Endothelial cell of umbilical vein (primary cell): ENCODE measurements around the gene MAPKBP1.

Experiments used
- FOS ChIP-seq: IDR thresholded peaks from 2 replicates; pipeline ENCODE4 v1.6.1; 2011; ENCODE audit warnings: mild to moderate bottlenecking, low read length, moderate library complexity, borderline replicate concordance; ENCODE audit not compliant: insufficient read depth
- JUN ChIP-seq: IDR thresholded peaks from 2 replicates; pipeline ENCODE4 v1.6.1; 2011; ENCODE audit warnings: borderline replicate concordance, low read depth; ENCODE audit not compliant: insufficient read length, insufficient read depth
- MYC ChIP-seq: IDR thresholded peaks from one replicate; pipeline ENCODE4 v1.6.1; 2011; ENCODE audit warnings: mild to moderate bottlenecking, low read depth, low read length
- POLR2A ChIP-seq: IDR thresholded peaks from 2 replicates; pipeline ENCODE4 v1.6.1; 2012; ENCODE audit warnings: low read depth, mild to moderate bottlenecking, control low read depth, low read length
- POLR2AphosphoS5 ChIP-seq: IDR thresholded peaks from 2 replicates; pipeline ENCODE4 v1.6.1; 2012; ENCODE audit warnings: low read depth, mild to moderate bottlenecking, control low read depth, low read length, moderate library complexity; ENCODE audit not compliant: insufficient read depth
- TF ChIP-seq, protein P1 (sequence below): IDR thresholded peaks from 2 replicates; pipeline ENCODE4 v1.6.1; 2011; ENCODE audit not compliant: insufficient read depth, insufficient read length
- TF ChIP-seq, protein P2 (sequence below), 2 donors: IDR thresholded peaks; 1 replicate in 1 of 2; 2 replicates in 1 of 2; pipeline ENCODE4 v1.5.1; 2011; ENCODE audit warnings: low read length in 2 of 2, mild to moderate bottlenecking in 2 of 2, moderate library complexity in 2 of 2, control low read depth in 1 of 2, inconsistent platforms in 1 of 2, low read depth in 1 of 2; ENCODE audit not compliant: insufficient read depth in 1 of 2; ENCODE audit errors: extremely low read depth in 1 of 2

DNA sequence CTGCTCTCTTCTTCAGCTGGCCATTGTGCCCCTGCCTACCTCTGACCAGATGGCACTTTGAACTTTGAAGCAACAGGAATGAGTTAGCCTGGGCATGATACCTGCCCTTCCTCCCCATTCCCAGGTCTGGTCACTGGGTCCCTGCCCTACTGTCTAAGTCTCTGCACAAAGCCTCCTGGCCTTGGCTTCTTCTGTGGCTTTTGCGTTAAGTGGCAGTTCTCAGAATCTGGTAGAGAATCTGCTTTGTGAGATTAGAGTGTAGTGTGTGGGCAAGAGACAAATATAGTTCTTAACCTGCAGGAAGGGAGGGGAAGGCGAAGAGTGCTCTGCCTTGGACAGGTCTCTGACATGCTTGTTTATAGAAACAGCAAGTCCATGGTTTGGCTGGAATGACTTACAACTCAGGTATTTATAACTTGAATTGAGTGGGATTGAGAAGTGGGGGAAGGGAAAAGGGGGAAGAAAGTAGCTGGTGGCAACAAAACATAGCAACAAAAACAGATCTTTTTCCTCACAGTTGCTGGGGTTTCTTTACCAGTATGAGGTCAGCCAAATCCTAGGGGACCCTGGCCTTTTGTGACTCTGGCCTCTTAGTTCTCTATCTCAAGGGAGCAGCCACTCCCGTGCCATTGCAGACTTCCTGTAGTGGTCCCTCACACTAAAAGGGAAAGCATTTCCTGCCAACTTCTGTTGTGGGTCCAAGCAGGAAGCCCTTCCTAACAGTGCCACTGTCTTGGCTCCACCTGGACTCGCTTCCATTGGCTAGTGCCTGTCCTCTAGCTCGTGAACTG is 16.7 kb downstream of the MAPKBP1 start:
- TF ChIP-seq, protein P1, sequence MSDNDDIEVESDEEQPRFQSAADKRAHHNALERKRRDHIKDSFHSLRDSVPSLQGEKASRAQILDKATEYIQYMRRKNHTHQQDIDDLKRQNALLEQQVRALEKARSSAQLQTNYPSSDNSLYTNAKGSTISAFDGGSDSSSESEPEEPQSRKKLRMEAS = no peak
- TF ChIP-seq, protein P2, sequence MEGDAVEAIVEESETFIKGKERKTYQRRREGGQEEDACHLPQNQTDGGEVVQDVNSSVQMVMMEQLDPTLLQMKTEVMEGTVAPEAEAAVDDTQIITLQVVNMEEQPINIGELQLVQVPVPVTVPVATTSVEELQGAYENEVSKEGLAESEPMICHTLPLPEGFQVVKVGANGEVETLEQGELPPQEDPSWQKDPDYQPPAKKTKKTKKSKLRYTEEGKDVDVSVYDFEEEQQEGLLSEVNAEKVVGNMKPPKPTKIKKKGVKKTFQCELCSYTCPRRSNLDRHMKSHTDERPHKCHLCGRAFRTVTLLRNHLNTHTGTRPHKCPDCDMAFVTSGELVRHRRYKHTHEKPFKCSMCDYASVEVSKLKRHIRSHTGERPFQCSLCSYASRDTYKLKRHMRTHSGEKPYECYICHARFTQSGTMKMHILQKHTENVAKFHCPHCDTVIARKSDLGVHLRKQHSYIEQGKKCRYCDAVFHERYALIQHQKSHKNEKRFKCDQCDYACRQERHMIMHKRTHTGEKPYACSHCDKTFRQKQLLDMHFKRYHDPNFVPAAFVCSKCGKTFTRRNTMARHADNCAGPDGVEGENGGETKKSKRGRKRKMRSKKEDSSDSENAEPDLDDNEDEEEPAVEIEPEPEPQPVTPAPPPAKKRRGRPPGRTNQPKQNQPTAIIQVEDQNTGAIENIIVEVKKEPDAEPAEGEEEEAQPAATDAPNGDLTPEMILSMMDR (IDR thresholded peaks at IDR 0.05; ENCODE audit: extremely low read depth in 1 of 2, insufficient read depth in 1 of 2, low read depth in 1 of 2, low read length in 2 of 2) = no peak
- TF ChIP-seq POLR2A (peak; percentile 60), POLR2AphosphoS5 (peak; percentile 73), FOS (peak; percentile 73), JUN (peak; percentile 71), MYC (no peak)
